SH-SY5Y (cell line): ENCODE measurements around the gene KLHL20.

Source experiments
- GATA2 ChIP-seq: IDR thresholded peaks from 2 replicates; pipeline ENCODE4 v1.6.1; 2011; ENCODE audit warnings: mild to moderate bottlenecking, low read depth, low read length
- GATA3 ChIP-seq: IDR thresholded peaks from 2 replicates; pipeline ENCODE4 v1.6.1; 2011; ENCODE audit warnings: low read depth, mild to moderate bottlenecking, low read length, moderate library complexity

DNA sequence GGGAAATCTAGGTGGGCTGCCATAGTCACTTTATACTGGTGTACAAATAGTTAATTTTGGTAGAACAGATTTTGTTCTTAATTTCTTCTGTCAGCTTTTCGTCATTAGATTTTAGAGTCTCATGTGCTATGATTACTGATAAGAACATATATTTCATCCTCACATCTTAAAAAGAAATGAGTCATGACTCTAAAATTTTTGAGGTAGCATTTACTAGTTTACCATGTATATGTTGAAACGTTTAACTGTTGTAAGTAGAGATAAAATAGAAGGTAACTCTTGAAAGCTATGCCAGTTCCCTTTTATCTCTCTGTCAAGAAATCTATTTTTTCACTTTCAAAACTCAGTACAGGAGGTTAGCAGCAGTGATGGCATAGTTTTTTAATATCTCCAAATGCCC is 53.4 kb downstream of the KLHL20 start:
- TF ChIP-seq GATA2 = no peak
- no peak for TF ChIP-seq GATA3
